Lower leg skin (tissue), 3 donors: ENCODE results near the gene MTA1.

Experiments
- CTCF ChIP-seq, 3 donors: fragments of 450-650 bp; IDR thresholded peaks; one replicate each; pipeline ENCODE4 v1.5.1; 2016; ENCODE audit warnings: antibody characterized with exemption in 3 of 3, mild to moderate bottlenecking in 3 of 3, moderate library complexity in 2 of 3
- POLR2A ChIP-seq, 2 donors: fragments of 450-650 bp; IDR thresholded peaks; one replicate each; pipeline ENCODE4 v1.6.1; 2016 to 2017; ENCODE audit warnings: antibody characterized with exemption in 2 of 2, mild to moderate bottlenecking in 1 of 2, moderate library complexity in 1 of 2

- no peak for TF ChIP-seq CTCF (IDR thresholded peaks at IDR 0.05)
- TF ChIP-seq POLR2A (IDR thresholded peaks at IDR 0.05), result no peak
These were observed 35.5 kb upstream of the MTA1 start for GRCh38 chr14:105384041-105384557.
